ENCODE results near the gene LRP10.
"Not testable (repeated sequence)": the region's sequence is repeated elsewhere in the genome, so short reads cannot be mapped to it uniquely, and the experiment has no call there.

Gene LRP10

DNA sequence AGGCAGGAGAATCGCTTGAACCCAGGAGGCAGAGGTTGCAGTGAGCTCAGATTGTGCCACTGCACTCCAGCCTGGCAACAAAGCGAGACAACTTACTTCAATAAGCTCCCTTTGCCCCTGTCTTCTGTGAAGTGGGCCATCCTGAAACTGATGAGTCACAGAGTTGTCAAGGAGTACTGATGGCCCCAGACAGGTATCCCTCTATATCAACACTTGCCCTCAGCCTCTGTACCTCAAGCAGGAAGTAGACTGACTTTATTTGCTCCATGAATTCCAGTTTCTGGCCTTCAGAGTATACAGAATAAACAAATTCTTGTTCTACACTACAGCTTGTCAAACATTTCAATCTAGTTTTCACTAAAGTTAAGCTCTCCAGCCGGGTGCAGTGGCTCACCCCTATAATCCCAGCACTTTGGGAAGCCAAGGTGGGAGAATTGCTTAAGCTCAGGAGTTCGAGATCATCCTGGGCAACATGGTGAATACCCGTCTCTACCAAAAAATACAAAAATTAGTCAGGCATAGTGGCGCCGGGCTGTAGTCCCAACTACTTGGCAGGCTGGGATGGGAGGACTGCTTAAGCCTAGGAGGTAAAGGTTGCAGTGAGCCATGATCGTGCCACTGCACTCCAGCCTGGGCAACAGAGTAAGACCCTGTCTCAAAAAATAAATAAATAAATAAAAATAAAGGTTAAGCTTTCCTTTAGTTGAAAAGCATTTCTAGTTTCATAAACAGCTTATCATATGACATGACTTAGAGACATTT is 16.4 kb upstream of the LRP10 start:
- no peaks in the 10 kb centered on the region for H3K27me3 ChIP-seq (ENCODE audit: control insufficient read depth, insufficient read depth, low read length)
- no peaks in the 10 kb centered on the region for H3K36me3 ChIP-seq (ENCODE audit: control insufficient read depth, insufficient read depth, low read length)
- no peak overlapping the region for H3K9ac ChIP-seq (ENCODE audit: low read length)
- H3K4me1 ChIP-seq (ENCODE audit: control insufficient read depth, insufficient read depth, low read length) = peaks cover 37% of the 10 kb centered on the region
- no peak overlapping the region for H3K4me3 ChIP-seq (ENCODE audit: low read length)
- H3K9me3 ChIP-seq (ENCODE audit: control insufficient read depth, low read length) = no peaks in the 10 kb centered on the region

DNA sequence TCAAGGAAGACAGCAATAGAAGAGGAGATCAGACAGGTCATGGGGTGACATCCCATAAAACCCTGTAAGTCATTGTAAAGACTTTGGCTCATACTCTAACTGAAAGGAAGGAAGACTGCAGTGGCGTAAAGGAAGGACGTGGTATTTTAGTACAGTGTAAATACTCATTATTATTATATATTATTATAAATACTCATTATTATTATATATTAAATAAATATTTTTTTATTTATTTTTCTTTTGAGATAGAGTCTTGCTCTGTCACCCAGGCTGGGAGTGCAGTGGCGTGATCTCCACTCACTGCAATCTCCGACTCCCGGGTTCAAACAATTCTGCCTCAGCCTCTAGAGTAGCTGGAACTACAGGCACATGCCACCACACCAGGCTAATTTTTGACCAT is 15.1 kb upstream of the LRP10 start:
- Histone ChIP-seq H3K9ac (ENCODE audit: low read length) (no peak overlapping the region), H3K36me3 (ENCODE audit: control insufficient read depth, insufficient read depth, low read length) (no peaks in the 10 kb centered on the region), H3K4me3 (ENCODE audit: low read length) (no peak overlapping the region), H3K9me3 (ENCODE audit: control insufficient read depth, low read length) (no peaks in the 10 kb centered on the region), H3K27me3 (ENCODE audit: control insufficient read depth, insufficient read depth, low read length) (no peaks in the 10 kb centered on the region), H3K4me1 (ENCODE audit: control insufficient read depth, insufficient read depth, low read length) (peaks cover 28% of the 10 kb centered on the region)

DNA sequence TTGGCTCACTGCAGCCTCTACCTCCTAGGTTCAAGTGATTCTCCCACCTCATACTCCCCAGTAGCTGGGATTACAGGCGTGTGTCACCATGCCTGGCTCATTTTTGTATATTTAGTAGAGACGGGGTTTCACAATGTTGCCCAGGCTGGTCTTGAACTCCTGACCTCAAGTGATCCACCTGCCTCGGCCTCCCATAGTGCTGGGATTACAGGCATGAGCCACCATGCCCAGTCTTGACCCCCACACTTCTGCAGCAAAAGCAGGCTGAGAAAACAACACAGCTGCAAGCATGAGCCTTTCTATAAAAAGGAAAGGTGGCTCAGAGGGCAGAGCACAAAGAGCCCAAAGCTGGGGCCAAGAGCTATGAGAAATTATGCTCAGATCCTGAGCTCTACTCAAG is 11.2 kb upstream of the LRP10 start:
- not testable (repeated sequence) for H3K9ac ChIP-seq (ENCODE audit: low read length); H3K4me3 ChIP-seq (ENCODE audit: low read length); H3K36me3 ChIP-seq (ENCODE audit: control insufficient read depth, insufficient read depth, low read length); H3K27me3 ChIP-seq (ENCODE audit: control insufficient read depth, insufficient read depth, low read length); H3K9me3 ChIP-seq (ENCODE audit: control insufficient read depth, low read length); H3K4me1 ChIP-seq (ENCODE audit: control insufficient read depth, insufficient read depth, low read length)

DNA sequence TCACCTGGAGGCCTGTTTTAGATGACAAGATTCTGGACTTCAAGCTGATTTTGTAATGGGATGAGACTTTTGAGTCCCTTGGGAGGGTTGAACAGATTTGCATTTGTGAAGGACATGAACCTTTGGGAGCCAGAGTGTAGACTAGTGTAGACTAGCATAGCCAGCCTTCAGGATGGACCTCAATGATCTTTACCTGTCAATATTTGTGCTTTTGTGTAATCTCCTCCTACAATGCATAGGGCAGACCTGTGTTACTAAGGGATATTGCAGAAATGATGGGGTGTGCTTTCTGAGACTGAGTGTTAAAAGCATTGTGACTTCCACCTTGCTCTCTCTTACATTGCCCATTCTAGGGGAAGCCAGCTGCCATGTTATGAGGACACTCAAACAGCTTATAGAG is 9.9 kb upstream of the LRP10 start:
- Histone ChIP-seq H3K27me3 (ENCODE audit: control insufficient read depth, insufficient read depth, low read length) (no peaks in the 10 kb centered on the region), H3K9ac (ENCODE audit: low read length) (no peak overlapping the region), H3K36me3 (ENCODE audit: control insufficient read depth, insufficient read depth, low read length) (no peaks in the 10 kb centered on the region), H3K9me3 (ENCODE audit: control insufficient read depth, low read length) (no peaks in the 10 kb centered on the region), H3K4me3 (ENCODE audit: low read length) (no peak overlapping the region), H3K4me1 (ENCODE audit: control insufficient read depth, insufficient read depth, low read length) (no peaks in the 10 kb centered on the region)

DNA sequence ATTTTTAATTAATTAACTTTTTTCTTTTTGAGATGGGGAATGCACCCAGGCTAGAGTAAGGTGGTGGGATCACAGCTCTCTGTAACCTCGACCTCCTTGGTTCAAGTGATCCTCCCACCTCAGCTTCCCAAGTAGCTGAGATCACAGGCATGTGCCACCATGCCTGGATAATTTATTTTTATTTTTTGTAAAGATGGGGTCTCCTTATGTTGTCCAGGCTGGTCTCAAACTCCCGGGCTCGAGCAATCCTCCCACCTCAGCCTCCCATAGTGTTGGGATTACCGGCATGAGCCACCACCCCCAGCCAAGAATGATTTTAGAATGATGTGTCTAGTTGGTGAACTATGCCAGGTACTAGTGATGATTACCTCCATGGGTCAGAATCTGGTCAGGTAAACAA is 6.6 kb upstream of the LRP10 start:
- Histone ChIP-seq H3K4me3 (ENCODE audit: low read length) (no peak overlapping the region), H3K9ac (ENCODE audit: low read length) (no peak overlapping the region), H3K36me3 (ENCODE audit: control insufficient read depth, insufficient read depth, low read length) (no peaks in the 10 kb centered on the region), H3K4me1 (ENCODE audit: control insufficient read depth, insufficient read depth, low read length) (no peaks in the 10 kb centered on the region), H3K27me3 (ENCODE audit: control insufficient read depth, insufficient read depth, low read length) (no peaks in the 10 kb centered on the region), H3K9me3 (ENCODE audit: control insufficient read depth, low read length) (no peaks in the 10 kb centered on the region)

DNA sequence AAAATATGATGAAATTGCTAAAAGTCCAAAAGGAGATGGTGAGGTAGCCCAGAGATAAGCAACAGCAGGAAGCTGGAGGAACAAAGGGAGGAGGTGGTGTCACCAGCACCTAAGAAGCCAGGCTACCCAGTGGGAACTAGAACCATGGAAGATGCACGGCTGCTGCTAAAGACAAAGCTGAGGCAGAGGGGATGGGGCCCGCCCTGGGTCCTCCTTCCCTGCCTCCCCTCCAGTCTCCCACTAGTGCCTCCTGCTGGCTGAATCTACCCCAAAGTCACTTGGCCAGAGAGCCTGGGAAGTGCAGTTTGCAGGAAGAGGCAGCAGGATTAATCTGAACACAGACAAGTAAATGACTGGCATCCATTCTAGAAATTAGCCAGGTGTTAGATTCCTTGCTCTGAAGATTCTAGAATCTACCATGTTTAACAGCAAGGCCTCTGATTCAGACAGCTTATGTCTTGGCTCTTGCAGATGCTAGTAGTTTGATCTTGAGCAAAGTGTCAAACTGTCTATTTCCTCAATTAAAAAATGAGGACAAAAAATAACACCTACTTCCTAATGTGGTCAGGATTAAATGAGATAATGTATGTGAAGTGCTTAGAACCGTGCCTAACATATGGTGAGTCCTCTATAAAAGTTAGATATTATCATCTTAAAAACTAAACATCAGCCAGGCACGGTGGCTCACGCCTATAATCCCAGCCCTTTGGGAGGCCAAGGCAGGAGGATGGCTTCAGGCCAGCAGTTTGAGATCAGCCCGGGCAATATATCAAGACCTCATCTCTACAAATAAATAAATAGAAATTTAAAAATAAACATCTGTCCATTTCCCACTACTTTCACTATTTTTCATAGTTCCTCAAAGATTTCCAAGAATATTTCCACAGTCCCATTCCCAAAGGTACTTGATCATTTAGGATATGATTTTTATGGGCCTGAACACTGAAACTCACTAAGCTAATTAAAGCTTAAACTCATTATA is 5.8 kb upstream of the LRP10 start:
- H3K4me1 ChIP-seq (ENCODE audit: control insufficient read depth, insufficient read depth, low read length) = peaks cover 7% of the 10 kb centered on the region
- no peaks in the 10 kb centered on the region for H3K9me3 ChIP-seq (ENCODE audit: control insufficient read depth, low read length)
- no peak overlapping the region for H3K9ac ChIP-seq (ENCODE audit: low read length)
- H3K4me3 ChIP-seq (ENCODE audit: low read length) = no peak overlapping the region
- no peaks in the 10 kb centered on the region for H3K36me3 ChIP-seq (ENCODE audit: control insufficient read depth, insufficient read depth, low read length)
- H3K27me3 ChIP-seq (ENCODE audit: control insufficient read depth, insufficient read depth, low read length) = no peaks in the 10 kb centered on the region

DNA sequence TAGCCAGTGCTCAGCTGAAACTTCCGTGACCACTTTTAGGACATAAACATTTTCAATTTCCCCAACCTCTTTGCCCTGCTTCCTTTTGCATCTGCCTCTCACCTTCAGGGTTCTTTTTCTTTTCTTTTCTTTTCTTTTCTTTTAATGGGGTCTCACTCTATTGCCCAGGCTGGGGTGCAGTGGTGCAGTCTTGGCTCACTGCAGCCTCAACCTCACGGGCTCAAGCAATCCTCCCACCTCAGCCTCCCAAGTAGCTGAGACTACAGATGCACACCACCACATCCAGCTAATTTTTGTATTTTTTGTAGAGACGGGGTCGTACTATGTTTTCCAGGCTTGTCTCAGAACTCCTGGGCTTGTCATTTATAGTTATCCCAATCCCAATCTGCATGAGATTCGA is 4.7 kb upstream of the LRP10 start:
- Histone ChIP-seq H3K4me1 (ENCODE audit: control insufficient read depth, insufficient read depth, low read length) (peaks cover 7% of the 10 kb centered on the region), H3K9me3 (ENCODE audit: control insufficient read depth, low read length) (no peaks in the 10 kb centered on the region), H3K9ac (ENCODE audit: low read length) (no peak overlapping the region), H3K36me3 (ENCODE audit: control insufficient read depth, insufficient read depth, low read length) (no peaks in the 10 kb centered on the region), H3K27me3 (ENCODE audit: control insufficient read depth, insufficient read depth, low read length) (no peaks in the 10 kb centered on the region), H3K4me3 (ENCODE audit: low read length) (no peak overlapping the region)

DNA sequence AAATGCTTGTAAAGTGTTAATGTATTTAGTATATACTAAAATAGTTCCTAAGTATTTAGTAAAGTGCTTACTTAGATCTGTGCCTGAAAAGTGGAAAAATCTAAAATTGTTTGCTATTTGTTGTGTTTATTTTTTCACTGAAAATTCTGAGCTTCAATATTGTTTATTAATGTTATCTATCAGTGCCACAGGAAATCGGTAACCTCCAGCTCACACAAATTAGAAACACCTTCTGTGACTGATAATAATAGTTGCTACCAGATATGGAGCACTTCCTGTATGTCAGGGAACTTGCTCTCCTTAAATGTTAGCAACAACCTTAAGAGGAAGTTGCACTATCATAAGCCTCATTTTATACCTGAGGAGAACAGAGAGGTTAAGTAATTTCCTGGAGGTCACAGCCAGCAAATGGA is 723 bp upstream of the LRP10 start:
- no peaks in the 10 kb centered on the region for H3K27me3 ChIP-seq (ENCODE audit: control insufficient read depth, insufficient read depth, low read length)
- peaks cover 21% of the 10 kb centered on the region for H3K4me1 ChIP-seq (ENCODE audit: control insufficient read depth, insufficient read depth, low read length)
- peak overlapping the region; percentile 60 for H3K4me3 ChIP-seq (ENCODE audit: low read length)
- peaks cover 17% of the 10 kb centered on the region for H3K36me3 ChIP-seq (ENCODE audit: control insufficient read depth, insufficient read depth, low read length)
- H3K9ac ChIP-seq (ENCODE audit: low read length) = peak overlapping the region; percentile 99
- H3K9me3 ChIP-seq (ENCODE audit: control insufficient read depth, low read length) = no peaks in the 10 kb centered on the region

DNA sequence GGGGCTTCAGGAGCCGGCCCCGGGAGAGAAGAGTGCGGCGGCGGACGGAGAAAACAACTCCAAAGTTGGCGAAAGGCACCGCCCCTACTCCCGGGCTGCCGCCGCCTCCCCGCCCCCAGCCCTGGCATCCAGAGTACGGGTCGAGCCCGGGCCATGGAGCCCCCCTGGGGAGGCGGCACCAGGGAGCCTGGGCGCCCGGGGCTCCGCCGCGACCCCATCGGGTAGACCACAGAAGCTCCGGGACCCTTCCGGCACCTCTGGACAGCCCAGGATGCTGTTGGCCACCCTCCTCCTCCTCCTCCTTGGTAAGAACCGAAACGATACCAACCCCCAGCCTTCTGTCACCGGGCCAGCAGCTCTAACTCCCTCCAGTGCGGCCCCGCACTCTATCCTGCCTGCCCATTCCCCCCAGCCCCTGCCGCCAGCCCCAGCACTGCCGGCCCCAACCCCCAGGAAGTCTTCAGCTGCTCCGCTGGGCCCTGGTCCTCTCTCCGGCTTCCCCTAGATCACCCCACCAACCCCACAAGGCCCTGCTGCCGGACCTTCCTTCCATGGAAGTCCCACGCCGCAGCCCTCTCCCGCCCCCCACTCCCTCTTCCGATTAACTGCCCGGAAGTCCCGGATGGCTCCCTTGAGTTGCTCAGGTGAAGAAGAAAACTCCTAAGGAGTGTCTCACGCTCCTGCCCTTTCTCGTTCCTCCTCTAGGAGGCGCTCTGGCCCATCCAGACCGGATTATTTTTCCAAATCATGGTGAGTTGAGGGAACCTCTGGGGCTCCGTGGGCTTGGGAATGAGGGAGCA is 693 bp downstream of the LRP10 start:
- Histone ChIP-seq H3K4me3 (ENCODE audit: low read length) (peak overlapping the region; percentile 60), H3K4me1 (ENCODE audit: control insufficient read depth, insufficient read depth, low read length) (peaks cover 21% of the 10 kb centered on the region), H3K9ac (ENCODE audit: low read length) (peak overlapping the region; percentile 99), H3K27me3 (ENCODE audit: control insufficient read depth, insufficient read depth, low read length) (no peaks in the 10 kb centered on the region), H3K36me3 (ENCODE audit: control insufficient read depth, insufficient read depth, low read length) (peaks cover 31% of the 10 kb centered on the region), H3K9me3 (ENCODE audit: control insufficient read depth, low read length) (no peaks in the 10 kb centered on the region)

DNA sequence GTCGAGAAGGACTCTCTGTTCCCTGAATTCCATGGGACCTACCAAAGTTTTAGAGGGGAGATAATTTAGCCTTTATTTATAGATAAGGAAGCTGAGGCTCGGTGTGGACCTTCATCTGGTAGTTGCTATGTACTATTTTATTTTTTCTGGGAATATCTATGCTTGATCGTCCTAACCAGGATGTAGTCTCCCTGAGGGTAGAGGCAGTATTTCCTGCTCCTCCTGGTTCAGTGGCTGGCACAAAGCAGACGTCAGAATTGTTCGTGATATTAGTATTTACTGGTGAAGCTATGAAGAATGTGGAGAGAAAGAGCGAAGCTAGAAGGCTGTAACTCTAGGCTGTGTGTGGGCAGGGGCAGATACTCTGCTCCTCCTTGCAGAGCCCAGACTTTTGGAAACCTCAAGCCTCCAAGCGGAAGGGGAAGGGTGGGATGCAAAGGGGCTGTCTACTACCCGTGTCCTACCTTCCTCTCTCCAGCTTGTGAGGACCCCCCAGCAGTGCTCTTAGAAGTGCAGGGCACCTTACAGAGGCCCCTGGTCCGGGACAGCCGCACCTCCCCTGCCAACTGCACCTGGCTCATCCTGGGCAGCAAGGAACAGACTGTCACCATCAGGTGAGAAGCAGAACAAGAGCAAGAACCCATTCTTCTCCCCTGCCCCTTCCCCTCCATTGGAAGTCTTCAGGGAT is 1.4 kb downstream of the LRP10 start:
- peaks cover 21% of the 10 kb centered on the region for H3K4me1 ChIP-seq (ENCODE audit: control insufficient read depth, insufficient read depth, low read length)
- H3K36me3 ChIP-seq (ENCODE audit: control insufficient read depth, insufficient read depth, low read length) = peaks cover 39% of the 10 kb centered on the region
- no peaks in the 10 kb centered on the region for H3K27me3 ChIP-seq (ENCODE audit: control insufficient read depth, insufficient read depth, low read length)
- H3K9me3 ChIP-seq (ENCODE audit: control insufficient read depth, low read length) = no peaks in the 10 kb centered on the region
- H3K9ac ChIP-seq (ENCODE audit: low read length) = peak overlapping the region; percentile 99
- peak overlapping the region; percentile 60 for H3K4me3 ChIP-seq (ENCODE audit: low read length)

DNA sequence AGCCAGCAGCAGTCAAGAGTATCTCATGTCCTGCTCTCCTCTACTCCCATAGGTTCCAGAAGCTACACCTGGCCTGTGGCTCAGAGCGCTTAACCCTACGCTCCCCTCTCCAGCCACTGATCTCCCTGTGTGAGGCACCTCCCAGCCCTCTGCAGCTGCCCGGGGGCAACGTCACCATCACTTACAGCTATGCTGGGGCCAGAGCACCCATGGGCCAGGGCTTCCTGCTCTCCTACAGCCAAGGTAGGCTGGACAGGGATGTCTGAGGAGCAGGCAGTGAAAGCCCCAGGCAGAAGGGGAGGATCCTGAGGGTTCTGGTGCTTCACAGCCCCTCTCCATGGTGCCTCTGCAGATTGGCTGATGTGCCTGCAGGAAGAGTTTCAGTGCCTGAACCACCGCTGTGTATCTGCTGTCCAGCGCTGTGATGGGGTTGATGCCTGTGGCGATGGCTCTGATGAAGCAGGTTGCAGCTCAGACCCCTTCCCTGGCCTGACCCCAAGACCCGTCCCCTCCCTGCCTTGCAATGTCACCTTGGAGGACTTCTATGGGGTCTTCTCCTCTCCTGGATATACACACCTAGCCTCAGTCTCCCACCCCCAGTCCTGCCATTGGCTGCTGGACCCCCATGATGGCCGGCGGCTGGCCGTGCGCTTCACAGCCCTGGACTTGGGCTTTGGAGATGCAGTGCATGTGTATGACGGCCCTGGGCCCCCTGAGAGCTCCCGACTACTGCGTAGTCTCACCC is 3.6 kb downstream of the LRP10 start:
- Histone ChIP-seq H3K36me3 (ENCODE audit: control insufficient read depth, insufficient read depth, low read length) (peaks cover 54% of the 10 kb centered on the region), H3K4me3 (ENCODE audit: low read length) (no peak overlapping the region), H3K27me3 (ENCODE audit: control insufficient read depth, insufficient read depth, low read length) (no peaks in the 10 kb centered on the region), H3K9me3 (ENCODE audit: control insufficient read depth, low read length) (no peaks in the 10 kb centered on the region), H3K9ac (ENCODE audit: low read length) (no peak overlapping the region), H3K4me1 (ENCODE audit: control insufficient read depth, insufficient read depth, low read length) (peaks cover 19% of the 10 kb centered on the region)

Measured in mucosa of stomach (tissue), 1 donor.